DMS 273 (cell line): ENCODE measurements around the gene SGMS1.

Source experiments
- DNase-seq: peaks from one replicate; lab custom pipeline; 2025; ENCODE audit not compliant: unreplicated experiment; lab: John Stamatoyannopoulos, UW

SGMS1 gene

GRCh38 chr10:50636618-50637579 lies 13.1 kb upstream of the SGMS1 start:
- no peak for DNase-seq

GRCh38 chr10:50635286-50635685 lies 11.5 kb upstream of the SGMS1 start:
- no peak for DNase-seq

- no peak for DNase-seq
Measured at GRCh38 chr10:50634479-50634878, 10.7 kb upstream of the SGMS1 start.

GRCh38 chr10:50631052-50631451 lies 7.3 kb upstream of the SGMS1 start:
- no peak for DNase-seq

GRCh38 chr10:50629495-50630122 lies 5.9 kb upstream of the SGMS1 start:
- no peak for DNase-seq

- DNase-seq: no peak
Measured at GRCh38 chr10:50627896-50628295, 4.1 kb upstream of the SGMS1 start.

- no peak for DNase-seq
Measured at GRCh38 chr10:50627443-50627842, 3.7 kb upstream of the SGMS1 start.

- DNase-seq: peak; percentile 32
Measured at GRCh38 chr10:50625649-50626132, 1.9 kb upstream of the SGMS1 start.

- peak; percentile 83 for DNase-seq
Measured at GRCh38 chr10:50624866-50625501, 1.2 kb upstream of the SGMS1 start.

GRCh38 chr10:50624413-50624865 lies 683 bp upstream of the SGMS1 start:
- peak; percentile 96 for DNase-seq

GRCh38 chr10:50622706-50623662 lies 772 bp downstream of the SGMS1 start:
- peak; percentile 65 for DNase-seq

- peak; percentile 91 for DNase-seq
Measured at GRCh38 chr10:50621968-50622705, 1.6 kb downstream of the SGMS1 start.

- no peak for DNase-seq
Measured at GRCh38 chr10:50620899-50621298, 2.9 kb downstream of the SGMS1 start.

- no peak for DNase-seq
Measured at GRCh38 chr10:50619882-50620281, 3.9 kb downstream of the SGMS1 start.

- no peak for DNase-seq
Measured at GRCh38 chr10:50619166-50619565, 4.6 kb downstream of the SGMS1 start.

GRCh38 chr10:50618624-50619023 lies 5.1 kb downstream of the SGMS1 start:
- no peak for DNase-seq

GRCh38 chr10:50615658-50616057 lies 8.1 kb downstream of the SGMS1 start:
- DNase-seq: peak; percentile 82

- DNase-seq: peak; percentile 79
Measured at GRCh38 chr10:50614444-50615137, 9.2 kb downstream of the SGMS1 start.
